HepG2 (cell line): ENCODE data around the gene PRKAR1A. TPM values are rescaled to one million over a fixed set of nuclear protein-coding genes. Genes with fewer than 3 reads are reported as not detected.

Experiments used
- ATAC-seq: fragments of 200-7000 bp; cut with Tn5 transposase; 3 replicates; pipeline ENCODE4 v1.9.1; 2020; ENCODE audit warnings: mild to moderate bottlenecking, moderate library complexity
- BruUV-seq: library from RNA; stranded (reverse); fragments of 400-500 nt; replicated peaks from 2 replicates; lab custom pipeline; 2021; lab: Mats Ljungman, UMichigan
- CTCF ChIA-PET: fragments of 300-600 bp; formaldehyde crosslinking; extraction: SDS; loops from one replicate; lab custom pipeline; 2021; ENCODE audit warnings: low total read pairs, inconsistent platforms, low intra/inter-chr PET ratio; lab: Yijun Ruan, JAX
- POLR2A ChIA-PET: fragments of 350-600 bp; sonication (Branson Sonifier 250); formaldehyde crosslinking; loops from one replicate; lab custom pipeline; 2020; ENCODE audit warnings: antibody characterized with exemption, inconsistent platforms; lab: Yijun Ruan, JAX
- DNase-seq: peaks from one replicate; pipeline ENCODE4 v3.0.0-alpha.2; 2015; ENCODE audit warnings: low spot score
- FAIRE-seq: peaks from 3 replicates; lab custom pipeline; 2011; peaks lifted over from hg19 to GRCh38; lab: Jason Lieb, UNC
- H2AFZ ChIP-seq: one replicate; pipeline ENCODE4 v1.6.1; 2011; ENCODE audit warnings: low read length, inconsistent platforms
- H3K27ac ChIP-seq: fragments of 300-600 bp; 3 replicates; pipeline ENCODE4 v1.8.0; 2011; ENCODE audit warnings: mixed run types, mild to moderate bottlenecking, mixed read lengths, low read length, inconsistent platforms; ENCODE audit not compliant: insufficient read depth; ENCODE audit errors: extremely low read length
- H3K27me3 ChIP-seq, 2 experiments: fragments of 200-600 bp in 1 of 2; 2 replicates in 1 of 2; 3 replicates in 1 of 2; pipeline versions ENCODE4 v1.6.0 to v1.8.0; 2011; ENCODE audit warnings: low read length in 2 of 2, mild to moderate bottlenecking in 2 of 2, moderate library complexity in 2 of 2, inconsistent platforms in 1 of 2; ENCODE audit not compliant: insufficient read depth in 2 of 2, control insufficient read depth in 1 of 2
- H3K36me3 ChIP-seq, 2 experiments: fragments of 200-600 bp in 1 of 2; replicated peaks in 1 of 2; 2 replicates in 1 of 2; 3 replicates in 1 of 2; pipeline versions ENCODE4 v1.5.1 to v1.8.0; 2011; ENCODE audit warnings: low read length in 2 of 2, inconsistent platforms in 1 of 2; ENCODE audit not compliant: insufficient read depth in 2 of 2, control insufficient read depth in 1 of 2
- H3K4me1 ChIP-seq: 2 replicates; pipeline ENCODE4 v1.5.1; 2012; ENCODE audit warnings: low read length, inconsistent platforms; ENCODE audit not compliant: insufficient read depth
- H3K4me2 ChIP-seq: 2 replicates; pipeline ENCODE4 v1.6.0; 2011; ENCODE audit warnings: low read depth, low read length, inconsistent platforms
- H3K4me3 ChIP-seq, 3 experiments: fragments of 200-600 bp in 1 of 3; sonication (generic), shearing (Covaris generic) in 1 of 3; replicated peaks in 1 of 3; 2 replicates each; pipeline ENCODE4 v1.5.1; 2011 to 2016; ENCODE audit warnings: low read length in 3 of 3, inconsistent platforms in 2 of 3, low read depth in 2 of 3, mild to moderate bottlenecking in 2 of 3, control low read depth in 1 of 3, mixed read lengths in 1 of 3; ENCODE audit not compliant: insufficient read depth in 1 of 3
- H3K79me2 ChIP-seq: one replicate; pipeline ENCODE4 v1.6.1; 2011; ENCODE audit warnings: low read length, inconsistent platforms; ENCODE audit not compliant: insufficient read depth
- H3K9ac ChIP-seq: 2 replicates; pipeline ENCODE4 v1.6.0; 2011; ENCODE audit warnings: mild to moderate bottlenecking, low read depth, low read length, inconsistent platforms; ENCODE audit not compliant: insufficient read depth
- H3K9me3 ChIP-seq: 2 replicates; pipeline ENCODE4 v1.5.1; 2012; ENCODE audit warnings: mild to moderate bottlenecking, low read length
- H4K20me1 ChIP-seq: 2 replicates; pipeline ENCODE4 v1.6.0; 2011; ENCODE audit warnings: inconsistent platforms, mild to moderate bottlenecking, low read length, moderate library complexity; ENCODE audit not compliant: insufficient read depth
- CBX1 ChIP-seq: IDR thresholded peaks from one replicate; pipeline ENCODE4 v1.6.1; 2016; ENCODE audit warnings: antibody characterized with exemption, low read depth
- HNF4A ChIP-seq: sonication (generic); formaldehyde crosslinking; IDR thresholded peaks from 2 replicates; pipeline ENCODE4 v1.4.0; 2020; ENCODE audit warnings: missing genetic modification reagents
- NR1H2 ChIP-seq: sonication (generic); formaldehyde crosslinking; IDR thresholded peaks from 2 replicates; pipeline ENCODE4 v1.8.1; 2022; ENCODE audit warnings: low read depth, missing genetic modification reagents, borderline replicate concordance
- ZBTB38 ChIP-seq: sonication (generic); formaldehyde crosslinking; IDR thresholded peaks from 2 replicates; pipeline ENCODE4 v1.5.1; 2020; ENCODE audit warnings: mild to moderate bottlenecking, missing genetic modification reagents
- ZFP90 ChIP-seq: sonication (generic); formaldehyde crosslinking; IDR thresholded peaks from 2 replicates; pipeline ENCODE4 v1.8.0; 2022; ENCODE audit warnings: missing genetic modification reagents, mild to moderate bottlenecking, inconsistent platforms, borderline replicate concordance
- ZKSCAN8 ChIP-seq: IDR thresholded peaks from 2 replicates; pipeline ENCODE4 v1.6.1; 2016; ENCODE audit warnings: borderline replicate concordance, missing genetic modification reagents, missing compliant biosample characterization
- ZNF143 ChIP-seq: sonication (generic); formaldehyde crosslinking; IDR thresholded peaks from 2 replicates; pipeline ENCODE4 v1.4.0; 2020; ENCODE audit warnings: missing genetic modification reagents
- ZNF580 ChIP-seq: IDR thresholded peaks from 2 replicates; pipeline ENCODE4 v1.6.1; 2016; ENCODE audit warnings: low read depth, borderline replicate concordance
- WGBS: methylation state at CpG from one replicate; pipeline ENCODE4 v1.1.6; 2017; ENCODE audit warnings: low lambda C conversion rate; 5-methylcytosine and 5-hydroxymethylcytosine counted together
- in situ Hi-C: cut with HindIII; loops from 2 replicates; pipeline ENCODE4 v1.10.0; 2017; ENCODE audit warnings: low pct_unique_long_range_greater_than_20kb; ENCODE audit not compliant: extremely low pct_ligation_motif_present
- intact Hi-C: fragments of 100-400 bp; cut with micrococcal nuclease; formaldehyde crosslinking; loops from one replicate; pipeline ENCODE4 v1.10.0; 2022; ENCODE audit not compliant: unreplicated experiment
- polyA plus RNA-seq, 8 experiments: library from polyadenylated mRNA; depleted of rRNA in 3 of 8; stranded (reverse) in 7 of 8; unstranded in 1 of 8; fragments of >200 nt; fragmentation: Illumina TruSeq in 4 of 8; extraction: Trizol in 4 of 8; gene quantifications; 2 replicates each; pipeline versions ENCODE4 v1.2.1 to v1.2.3, GENCODE V29; 2011 to 2016; ENCODE audit warnings: low read depth in 4 of 8, missing spikeins in 1 of 8, mixed read lengths in 1 of 8; ENCODE audit not compliant: insufficient read depth in 1 of 8
- total RNA-seq, 5 experiments: library from RNA; depleted of rRNA; stranded (reverse); fragments of >200 nt; fragmentation: Illumina TruSeq; extraction: Trizol; gene quantifications; 2 replicates each; pipeline ENCODE4 v1.2.3, GENCODE V29; 2016; ENCODE audit warnings: low read depth in 1 of 5

PRKAR1A gene
- total and polyA plus RNA-seq, 2 of the 13 experiments (the other 11 are each of a cell fraction or from before 2014, with no cell fraction given), result 265 to 266 TPM

DNA sequence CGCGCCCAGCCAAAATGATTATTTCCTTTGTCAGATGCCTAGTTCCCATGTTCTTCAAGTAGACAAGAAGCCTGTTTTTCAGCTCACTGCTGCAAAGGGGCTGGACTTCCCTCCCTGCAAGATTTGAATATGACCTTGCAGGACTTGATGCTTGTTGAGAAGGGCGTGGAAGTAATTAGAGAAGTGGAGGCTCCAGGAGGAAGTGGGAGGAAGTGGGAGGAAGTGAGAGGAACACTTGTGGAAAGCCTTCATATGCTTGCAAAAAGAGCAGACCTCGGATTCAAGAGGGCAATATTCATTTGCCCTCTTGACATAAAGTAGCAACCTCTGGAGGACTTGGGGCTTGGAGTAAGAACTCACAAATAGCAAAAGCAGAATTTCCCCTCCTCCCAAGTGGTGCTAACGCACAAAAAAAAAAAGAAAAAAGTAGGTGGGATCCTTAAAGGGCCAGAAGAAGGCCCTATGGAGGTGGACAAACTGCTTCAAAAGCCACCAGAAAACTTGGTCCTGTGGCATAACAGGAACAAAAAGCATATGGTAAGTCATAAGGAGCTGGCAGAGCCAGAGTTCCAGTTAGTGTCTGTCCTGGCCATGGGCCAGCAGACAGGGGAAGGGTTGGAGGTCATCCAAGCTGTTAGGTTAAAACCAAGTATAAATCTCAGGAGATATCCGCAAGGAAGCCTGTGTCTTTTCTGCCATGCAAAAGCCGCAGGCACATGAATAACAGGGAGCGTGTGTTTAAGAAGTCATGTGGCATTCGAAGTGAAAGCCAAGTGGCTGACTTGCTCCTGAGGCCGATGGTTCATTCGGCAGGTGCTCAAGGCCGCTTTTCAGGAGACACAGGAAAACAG lies 20.6 kb upstream of the PRKAR1A start:
- no peaks in the 10 kb centered on the region for H3K27me3 ChIP-seq
- no peak overlapping the region for H3K9ac ChIP-seq
- H3K36me3 ChIP-seq, result no peaks in the 10 kb centered on the region
- H4K20me1 ChIP-seq, result no peaks in the 10 kb centered on the region
- H3K4me2 ChIP-seq, result peak overlapping the region; percentile 4; the same call in 1 of the 2 replicates
- no peak for FAIRE-seq
- 77% methylated on average over 12 of the region's 12 CpGs for WGBS
- in situ Hi-C loops, result no loop called here
- POLR2A ChIA-PET, result interaction anchor here (2.0 kb wide), 1 partner anchor 21 kb away, joined by 6 read pairs; the partner anchor contains the start of gene PRKAR1A
- CTCF ChIA-PET, result no interaction called here
- no TSS peak for BruUV-seq
- no peak overlapping the region for H3K27ac ChIP-seq
- no peaks in the 10 kb centered on the region for H3K9me3 ChIP-seq
- H3K79me2 ChIP-seq, result no peaks in the 10 kb centered on the region
- peaks cover 27% of the 10 kb centered on the region for H3K4me1 ChIP-seq
- no peak for DNase-seq
- no peak for TF ChIP-seq ZKSCAN8 (CRISPR knock-in tag)
- TF ChIP-seq ZNF580 (CRISPR knock-in tag), result no peak
- TF ChIP-seq ZBTB38 (CRISPR knock-in tag), result 0 out of 2 replicates have a peak, but pooled peaks have one; percentile 18
- TF ChIP-seq HNF4A (CRISPR knock-in tag), result 0 out of 2 replicates have a peak, but pooled peaks have one; percentile 3
- TF ChIP-seq NR1H2, result no peak
- no peak for TF ChIP-seq CBX1
- 0 out of 2 replicates have a peak, but pooled peaks have one; percentile 14 for TF ChIP-seq ZNF143 (CRISPR knock-in tag)
- TF ChIP-seq ZFP90 (CRISPR knock-in tag), result peak; percentile 18; the same call in 1 of the 2 replicates
- no peak overlapping the region for H3K4me3 ChIP-seq
- no peak overlapping the region for H2AFZ ChIP-seq
- ATAC-seq, result no peak
- intact Hi-C loops, result no loop called here
